Glutamatergic neuron (in vitro differentiated cells): ENCODE data around the gene KRTAP10-8. TPM values are rescaled to one million over a fixed set of nuclear protein-coding genes. Genes with fewer than 3 reads are reported as not detected.
"Not testable (repeated sequence)": the region's sequence is repeated elsewhere in the genome, so short reads cannot be mapped to it uniquely, and the experiment has no call there.

Experiments used
- DNase-seq: peaks from one replicate; pipeline ENCODE4 v3.0.0; 2022
- H3K27ac Mint-ChIP-seq: one replicate; pipeline ENCODE4 v1.8.0; 2020; ENCODE audit warnings: mild to moderate bottlenecking, mixed read lengths, inconsistent platforms; ENCODE audit not compliant: unreplicated experiment
- H3K27me3 Mint-ChIP-seq: one replicate; pipeline ENCODE4 v1.8.0; 2020; ENCODE audit warnings: mild to moderate bottlenecking, moderate library complexity, mixed read lengths, inconsistent platforms; ENCODE audit not compliant: unreplicated experiment
- H3K36me3 Mint-ChIP-seq: one replicate; pipeline ENCODE4 v1.8.0; 2020; ENCODE audit warnings: mild to moderate bottlenecking, mixed read lengths, inconsistent platforms; ENCODE audit not compliant: unreplicated experiment
- H3K4me1 Mint-ChIP-seq: one replicate; pipeline ENCODE4 v1.8.0; 2020; ENCODE audit warnings: mild to moderate bottlenecking, low read depth, mixed read lengths, inconsistent platforms; ENCODE audit not compliant: unreplicated experiment
- H3K4me3 Mint-ChIP-seq: one replicate; pipeline ENCODE4 v1.8.0; 2020; ENCODE audit warnings: mild to moderate bottlenecking, mixed read lengths, inconsistent platforms; ENCODE audit not compliant: unreplicated experiment
- H3K9me3 Mint-ChIP-seq: one replicate; pipeline ENCODE4 v1.8.0; 2020; ENCODE audit warnings: mild to moderate bottlenecking, moderate library complexity, mixed read lengths, inconsistent platforms; ENCODE audit not compliant: unreplicated experiment
- total RNA-seq: library from RNA; stranded (reverse); fragmentation: NEBNext Ultra II Directional; extraction: Animal tissue kit (Norgen Biotek cat#: 25700); gene quantifications from one replicate; pipeline ENCODE4 v1.2.1, GENCODE V29; 2021; ENCODE audit not compliant: unreplicated experiment
- TF ChIP-seq, protein P1 (sequence below): fragments of 200-600 bp; sonication (generic); IDR thresholded peaks from one replicate; pipeline ENCODE4 v1.5.0; 2021; ENCODE audit not compliant: partially characterized antibody, unreplicated experiment

Gene KRTAP10-8
- total RNA-seq, 1 donor from 2014 or later: not detected

DNA sequence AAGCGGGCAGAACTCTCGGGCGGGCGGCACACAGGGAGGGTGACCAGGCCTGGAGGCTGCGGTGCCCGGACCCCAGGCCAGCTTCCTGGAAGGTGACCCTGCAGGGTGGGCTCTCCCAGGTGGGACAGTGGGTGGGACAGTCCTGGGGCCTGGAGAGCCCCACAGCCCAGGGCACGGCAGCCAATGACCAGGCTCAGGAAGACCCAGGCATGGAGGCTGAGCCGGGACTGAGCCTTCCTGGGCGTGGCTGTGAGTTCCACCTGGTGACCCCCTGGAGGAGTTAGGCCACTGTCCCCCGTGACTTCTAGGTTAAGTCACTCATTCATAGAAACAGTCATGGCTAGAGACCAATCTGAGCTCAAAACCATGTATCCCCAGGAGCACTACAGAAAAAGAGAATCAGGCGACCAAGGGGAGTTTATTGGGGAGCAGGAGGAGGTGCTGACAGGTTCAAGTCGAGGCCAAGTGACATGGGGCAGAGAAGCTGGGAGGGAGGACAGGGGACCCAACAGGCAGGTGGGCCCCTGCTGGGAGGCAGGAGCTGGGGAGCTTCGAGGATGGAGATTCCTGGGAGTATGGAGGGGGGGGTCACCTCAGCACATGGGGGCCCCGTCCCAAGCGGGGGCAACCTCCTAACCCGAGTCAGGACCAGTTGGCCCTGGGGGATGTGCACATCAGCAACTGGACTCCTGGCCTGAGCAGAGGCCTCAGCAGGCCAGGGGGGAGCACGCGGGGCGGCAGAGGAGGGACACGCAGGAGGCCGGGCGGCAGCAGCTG lies 32.6 kb upstream of the KRTAP10-8 start:
- H3K27ac Mint-ChIP-seq: no peak overlapping the region
- H3K4me3 Mint-ChIP-seq: no peak overlapping the region
- peaks cover 22% of the 10 kb centered on the region for H3K9me3 Mint-ChIP-seq
- H3K27me3 Mint-ChIP-seq: peaks cover 3% of the 10 kb centered on the region
- peaks cover 42% of the 10 kb centered on the region for H3K36me3 Mint-ChIP-seq
- no peaks in the 10 kb centered on the region for H3K4me1 Mint-ChIP-seq
- TF ChIP-seq, protein P1, sequence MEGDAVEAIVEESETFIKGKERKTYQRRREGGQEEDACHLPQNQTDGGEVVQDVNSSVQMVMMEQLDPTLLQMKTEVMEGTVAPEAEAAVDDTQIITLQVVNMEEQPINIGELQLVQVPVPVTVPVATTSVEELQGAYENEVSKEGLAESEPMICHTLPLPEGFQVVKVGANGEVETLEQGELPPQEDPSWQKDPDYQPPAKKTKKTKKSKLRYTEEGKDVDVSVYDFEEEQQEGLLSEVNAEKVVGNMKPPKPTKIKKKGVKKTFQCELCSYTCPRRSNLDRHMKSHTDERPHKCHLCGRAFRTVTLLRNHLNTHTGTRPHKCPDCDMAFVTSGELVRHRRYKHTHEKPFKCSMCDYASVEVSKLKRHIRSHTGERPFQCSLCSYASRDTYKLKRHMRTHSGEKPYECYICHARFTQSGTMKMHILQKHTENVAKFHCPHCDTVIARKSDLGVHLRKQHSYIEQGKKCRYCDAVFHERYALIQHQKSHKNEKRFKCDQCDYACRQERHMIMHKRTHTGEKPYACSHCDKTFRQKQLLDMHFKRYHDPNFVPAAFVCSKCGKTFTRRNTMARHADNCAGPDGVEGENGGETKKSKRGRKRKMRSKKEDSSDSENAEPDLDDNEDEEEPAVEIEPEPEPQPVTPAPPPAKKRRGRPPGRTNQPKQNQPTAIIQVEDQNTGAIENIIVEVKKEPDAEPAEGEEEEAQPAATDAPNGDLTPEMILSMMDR: no peak
- DNase-seq: no peak

DNA sequence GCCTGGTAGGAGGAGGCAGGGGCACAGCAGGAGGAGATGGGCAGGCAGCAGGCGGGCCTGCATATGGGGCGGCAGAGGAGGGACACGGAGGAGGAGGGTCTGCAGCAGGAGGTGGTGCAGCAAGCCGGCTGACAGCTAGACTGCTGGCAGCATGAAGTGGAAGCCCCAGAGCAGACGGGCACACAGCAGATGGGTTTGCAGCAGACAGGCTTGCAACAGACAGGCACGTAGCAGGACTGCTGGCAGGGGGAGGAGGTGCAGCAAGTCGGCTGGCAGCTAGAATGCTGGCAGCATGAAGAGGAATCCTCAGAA lies 32.1 kb upstream of the KRTAP10-8 start:
- H3K9me3 Mint-ChIP-seq: peaks cover 19% of the 10 kb centered on the region
- no peaks in the 10 kb centered on the region for H3K4me1 Mint-ChIP-seq
- H3K27me3 Mint-ChIP-seq: peaks cover 1% of the 10 kb centered on the region
- TF ChIP-seq, protein P1: no peak
- no peak overlapping the region for H3K4me3 Mint-ChIP-seq
- H3K36me3 Mint-ChIP-seq: peaks cover 42% of the 10 kb centered on the region
- H3K27ac Mint-ChIP-seq: peak overlapping the region; percentile 50
- DNase-seq: no peak

DNA sequence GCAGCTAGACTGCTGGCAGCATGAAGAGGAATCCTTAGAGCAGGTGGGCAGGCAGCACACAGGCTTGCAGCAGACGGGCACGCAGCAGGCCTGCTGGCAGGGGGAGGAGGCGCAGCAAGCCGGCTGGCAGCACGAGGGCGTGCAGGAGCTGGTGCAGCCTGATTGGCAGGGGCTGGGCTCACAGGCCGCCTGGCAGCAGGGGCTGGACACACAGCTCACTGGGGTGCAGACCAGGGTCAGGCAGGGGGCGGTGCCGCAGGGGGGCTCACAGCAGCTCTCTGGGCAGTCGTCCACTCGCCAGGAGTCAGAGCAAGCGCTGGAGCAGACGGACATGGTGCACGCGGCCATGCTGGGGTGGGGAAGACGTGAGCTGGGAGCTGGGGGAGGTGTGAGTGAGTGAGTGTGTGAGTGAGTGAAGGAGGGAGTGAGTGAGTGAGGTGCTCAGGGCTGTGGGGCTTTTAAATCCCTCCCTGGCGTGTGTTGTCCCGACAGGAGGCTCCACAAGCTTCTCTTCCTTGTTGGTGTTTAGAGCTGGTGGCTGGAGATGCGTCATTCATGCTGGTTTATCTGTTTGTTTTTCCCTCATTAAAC lies 31.6 kb upstream of the KRTAP10-8 start, which contains the start of gene KRTAP10-5:
KRTAP10-5 (minus strand) TSS at position 374 of the 591 bp plus-strand sequence; CDS start at position 348, 26 bp downstream.
- Mint-ChIP-seq H3K9me3 (peaks cover 20% of the 10 kb centered on the region), H3K27ac (peak within 1 kb of the TSS; percentile 50), H3K36me3 (peaks cover 41% of the 10 kb centered on the region)
- not testable (repeated sequence) for H3K4me1 Mint-ChIP-seq, DNase-seq, H3K4me3 Mint-ChIP-seq, H3K27me3 Mint-ChIP-seq

DNA sequence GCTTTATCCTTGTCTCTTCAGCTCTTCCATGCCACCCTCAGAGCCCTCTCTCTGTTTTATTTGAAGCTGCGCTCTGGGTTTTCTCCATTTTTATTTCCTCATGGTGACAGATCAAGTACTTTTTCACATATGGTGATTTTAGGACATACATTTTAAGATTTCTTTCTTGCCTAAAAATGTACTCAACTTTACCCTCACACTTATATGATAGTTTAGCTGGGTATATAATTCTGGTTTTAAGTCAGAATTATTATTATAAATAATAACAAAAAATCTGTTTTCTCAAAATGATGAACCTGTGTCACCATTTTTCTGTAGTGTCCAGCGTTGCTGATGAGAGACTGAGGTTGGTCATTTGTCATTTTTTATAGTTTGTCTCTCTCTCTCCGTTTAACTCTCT lies 30.7 kb upstream of the KRTAP10-8 start:
- H3K4me1 Mint-ChIP-seq: no peaks in the 10 kb centered on the region
- H3K27me3 Mint-ChIP-seq: no peaks in the 10 kb centered on the region
- H3K4me3 Mint-ChIP-seq: no peak overlapping the region
- H3K27ac Mint-ChIP-seq: no peak overlapping the region
- no peak for DNase-seq
- H3K9me3 Mint-ChIP-seq: peaks cover 13% of the 10 kb centered on the region
- TF ChIP-seq, protein P1: no peak
- peaks cover 33% of the 10 kb centered on the region for H3K36me3 Mint-ChIP-seq

DNA sequence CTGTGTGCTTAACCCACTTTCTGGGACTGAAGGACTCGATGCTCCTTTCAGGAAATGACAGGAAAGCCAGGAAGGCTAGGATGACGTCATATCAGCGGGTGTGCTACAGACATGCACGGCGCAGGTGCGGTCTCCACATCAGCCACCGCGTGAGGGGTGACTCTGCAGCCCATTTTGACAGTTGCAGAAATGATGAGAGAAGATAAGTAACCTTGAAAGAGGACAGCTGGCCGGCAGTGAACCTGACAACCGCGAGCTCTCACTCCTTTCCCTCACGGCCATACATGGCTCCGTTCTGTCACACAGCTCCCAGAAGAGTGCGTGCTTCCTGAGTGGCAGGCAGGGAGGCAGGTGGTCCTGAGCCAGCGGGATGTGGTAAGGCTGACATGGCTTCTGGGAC lies 29.8 kb upstream of the KRTAP10-8 start:
- H3K36me3 Mint-ChIP-seq: peaks cover 28% of the 10 kb centered on the region
- TF ChIP-seq, protein P1: no peak
- no peaks in the 10 kb centered on the region for H3K27me3 Mint-ChIP-seq
- peaks cover 13% of the 10 kb centered on the region for H3K9me3 Mint-ChIP-seq
- no peak overlapping the region for H3K27ac Mint-ChIP-seq
- H3K4me1 Mint-ChIP-seq: no peaks in the 10 kb centered on the region
- DNase-seq: no peak
- no peak overlapping the region for H3K4me3 Mint-ChIP-seq
